ENCODE results near the gene NOL3. TPM values are rescaled to one million over a fixed set of nuclear protein-coding genes. Genes with fewer than 3 reads are reported as not detected.

The NOL3 gene
- total RNA-seq, 1 experiment from 2014 or later = 5.6 TPM

GRCh38 chr16:67146523-67147357 lies 23.6 kb upstream of the NOL3 start:
- peaks cover 5% of the 10 kb centered on the region for H3K23me2 ChIP-seq (ENCODE audit: insufficient read length, low read depth, low read length, poor library complexity, severe bottlenecking)

More at GRCh38 chr16:67146523-67147357, 23.6 kb upstream of the NOL3 start:
- Histone ChIP-seq H4K8ac (replicated peaks; ENCODE audit: insufficient read length, low read depth, low read length) (no peak overlapping the region), H3K27ac (ENCODE audit: insufficient read length, low read depth, low read length) (no peak overlapping the region), H3T11ph (ENCODE audit: low read length) (no peak overlapping the region), H3K18ac (ENCODE audit: insufficient read length, low read depth, low read length) (no peak overlapping the region), H3K79me1 (ENCODE audit: insufficient read depth, low read depth, low read length, poor library complexity, severe bottlenecking) (no peaks in the 10 kb centered on the region), H2AFZ (ENCODE audit: low read length) (no peak overlapping the region), H3K14ac (ENCODE audit: insufficient read depth, low read length) (no peak overlapping the region), H3K27me3 (ENCODE audit: insufficient read depth, low read length) (peaks cover 2% of the 10 kb centered on the region; the same call in 1 of the 2 replicates), H3K4ac (ENCODE audit: low read depth, low read length) (no peak overlapping the region), H3K4me1 (ENCODE audit: insufficient read depth, low read length) (no peaks in the 10 kb centered on the region), H2AK5ac (ENCODE audit: insufficient read length, low read length) (no peak overlapping the region), H4K20me1 (ENCODE audit: control insufficient read depth, insufficient read depth, insufficient read length) (no peaks in the 10 kb centered on the region), H3K9ac (ENCODE audit: extremely low read depth, insufficient read length, low read length) (no peak overlapping the region), H3K79me2 (ENCODE audit: insufficient read depth, low read length) (no peaks in the 10 kb centered on the region), H4K91ac (ENCODE audit: insufficient read length, low read depth, low read length) (no peak overlapping the region), H3K9me3 (ENCODE audit: control insufficient read depth, low read depth, low read length) (no peaks in the 10 kb centered on the region), H3K4me2 (ENCODE audit: insufficient read depth, insufficient read length, low read length) (no peak overlapping the region), H2BK15ac (ENCODE audit: low read depth, low read length) (no peak overlapping the region), H2BK20ac (ENCODE audit: low read depth, low read length, poor library complexity, severe bottlenecking) (no peak overlapping the region), H3K56ac (ENCODE audit: insufficient read length, low read depth, low read length) (no peak overlapping the region), H2BK5ac (ENCODE audit: insufficient read length, low read length) (no peak overlapping the region), H2BK12ac (ENCODE audit: insufficient read length, low read depth, low read length) (no peak overlapping the region), H3K23ac (ENCODE audit: insufficient read length, low read depth, low read length) (no peak overlapping the region), H2BK120ac (ENCODE audit: low read depth, low read length, poor library complexity, severe bottlenecking) (no peak overlapping the region), H4K5ac (ENCODE audit: insufficient read length, low read depth, low read length) (no peak overlapping the region)
- WGBS (ENCODE audit: extremely low coverage, insufficient read length, low lambda C conversion rate) = no CpG with 5 or more reads among the region's 7 CpGs
- no peak overlapping the region for H3K27ac Mint-ChIP-seq
- no peak for TF ChIP-seq CTCF (conservative IDR thresholded peaks at IDR 0.05)
- H3K9me3 Mint-ChIP-seq = peaks cover 0 to 3% of the 10 kb centered on the region in 2 experiments; a peak in 1 of 5 replicates
- no peak overlapping the region for H3K4me3 Mint-ChIP-seq
- no peak for DNase-seq
- H3K4me1 Mint-ChIP-seq = peaks cover 10 to 11% of the 10 kb centered on the region in 2 experiments
- peaks cover 17 to 66% (median 65%) of the 10 kb centered on the region in 3 experiments for H3K36me3 Mint-ChIP-seq (ENCODE audit: insufficient read depth in 1 of 3, low read depth in 3 of 3)
- H3K27me3 Mint-ChIP-seq (ENCODE audit: low read depth) = peaks cover 8% of the 10 kb centered on the region
